GM18508 (cell line): ENCODE results near the gene HOXA13.

Experiments used
- ATAC-seq: cut with Tn5 transposase; IDR thresholded peaks from one replicate; pipeline ENCODE4 v1.9.1; 2021; ENCODE audit warnings: moderate number of reproducible peaks; ENCODE audit not compliant: insufficient read depth, unreplicated experiment

The HOXA13 gene

DNA sequence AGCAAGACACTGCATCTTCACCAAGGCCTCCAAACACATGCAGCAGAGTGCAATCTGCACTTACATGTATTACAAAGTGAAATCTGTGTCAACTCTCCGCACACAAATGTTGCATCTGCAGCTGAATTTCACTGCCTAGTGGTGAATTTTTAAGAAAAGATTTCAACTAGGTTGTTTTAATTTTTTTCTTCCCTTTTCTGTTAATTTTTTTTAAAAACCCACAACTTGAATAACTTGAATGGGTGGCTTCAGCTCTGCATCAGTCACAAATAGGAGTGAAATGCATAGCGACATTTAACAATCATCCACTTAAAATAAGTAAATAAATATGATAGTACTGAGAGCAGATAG is 5.9 kb downstream of the HOXA13 start:
- ATAC-seq: no peak

DNA sequence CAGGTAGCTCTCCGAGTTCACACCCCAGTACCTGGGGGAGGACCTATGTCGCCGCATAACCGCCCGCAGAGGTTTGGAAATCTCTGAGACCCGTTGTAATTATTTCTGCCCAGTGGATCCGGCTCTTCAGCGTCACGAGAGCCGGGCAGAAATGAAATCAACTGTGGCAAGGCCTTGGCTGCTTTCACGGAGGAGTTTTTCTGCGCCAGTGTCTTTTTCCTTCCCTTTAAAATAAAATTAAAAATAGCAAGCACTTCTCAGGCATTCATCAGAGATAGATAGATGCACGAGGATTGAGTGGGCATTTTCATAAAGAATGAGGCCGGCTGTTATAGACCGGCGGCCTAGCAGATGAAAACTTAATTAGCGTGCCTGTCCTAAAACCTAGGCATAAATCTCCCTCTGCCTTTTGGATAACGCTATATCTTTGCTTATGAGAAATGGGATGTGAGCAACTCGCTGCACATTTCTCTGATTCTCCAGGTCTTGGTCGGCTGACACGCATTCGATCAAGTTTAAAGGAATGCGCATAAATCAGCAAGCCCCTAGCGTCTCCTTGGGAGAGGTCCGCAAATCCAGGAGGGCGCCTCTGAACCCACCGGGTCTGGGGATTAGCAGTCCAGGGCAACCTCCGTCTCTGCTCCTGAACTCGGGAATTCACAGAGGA is 6.4 kb downstream of the HOXA13 start:
- no peak for ATAC-seq

DNA sequence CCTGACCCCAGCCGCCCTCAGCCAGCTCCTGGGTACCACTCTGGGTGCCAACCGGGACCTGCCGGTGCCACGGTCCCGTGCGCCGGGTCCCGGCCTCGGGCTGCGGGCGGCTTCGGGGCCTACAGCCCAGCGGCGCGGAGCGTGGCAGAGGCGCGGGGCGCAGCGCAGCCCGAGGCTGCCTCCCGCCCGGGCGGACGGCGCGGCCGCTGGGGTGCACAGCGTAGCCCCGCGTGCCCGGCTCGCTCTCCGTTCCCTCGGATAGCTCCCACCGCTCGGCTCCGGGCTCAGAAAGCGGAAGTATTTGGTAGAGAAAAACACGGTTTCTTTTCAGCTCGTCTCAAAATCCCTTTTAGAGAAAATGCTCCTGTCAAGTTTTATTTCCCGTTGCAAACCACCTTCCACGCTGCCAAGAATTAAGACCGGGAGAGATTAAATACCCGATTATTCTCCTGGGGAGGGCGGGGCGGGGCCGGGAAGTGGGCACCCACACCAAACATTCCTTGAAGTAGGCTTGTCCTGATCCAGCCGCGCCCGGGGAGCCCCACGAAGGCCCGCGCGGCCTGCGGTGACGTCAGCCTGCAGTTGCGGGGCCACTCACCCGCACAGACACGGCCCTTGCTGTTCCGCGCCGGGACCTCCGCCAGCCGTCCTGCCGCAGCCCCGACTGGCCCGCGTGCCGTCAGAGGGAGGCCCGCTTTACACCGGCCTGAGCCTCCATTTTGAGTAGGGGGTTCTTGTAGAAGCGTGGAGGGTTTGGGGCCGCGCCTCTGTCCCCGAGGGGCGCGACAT is 7.2 kb downstream of the HOXA13 start:
- no peak for ATAC-seq

DNA sequence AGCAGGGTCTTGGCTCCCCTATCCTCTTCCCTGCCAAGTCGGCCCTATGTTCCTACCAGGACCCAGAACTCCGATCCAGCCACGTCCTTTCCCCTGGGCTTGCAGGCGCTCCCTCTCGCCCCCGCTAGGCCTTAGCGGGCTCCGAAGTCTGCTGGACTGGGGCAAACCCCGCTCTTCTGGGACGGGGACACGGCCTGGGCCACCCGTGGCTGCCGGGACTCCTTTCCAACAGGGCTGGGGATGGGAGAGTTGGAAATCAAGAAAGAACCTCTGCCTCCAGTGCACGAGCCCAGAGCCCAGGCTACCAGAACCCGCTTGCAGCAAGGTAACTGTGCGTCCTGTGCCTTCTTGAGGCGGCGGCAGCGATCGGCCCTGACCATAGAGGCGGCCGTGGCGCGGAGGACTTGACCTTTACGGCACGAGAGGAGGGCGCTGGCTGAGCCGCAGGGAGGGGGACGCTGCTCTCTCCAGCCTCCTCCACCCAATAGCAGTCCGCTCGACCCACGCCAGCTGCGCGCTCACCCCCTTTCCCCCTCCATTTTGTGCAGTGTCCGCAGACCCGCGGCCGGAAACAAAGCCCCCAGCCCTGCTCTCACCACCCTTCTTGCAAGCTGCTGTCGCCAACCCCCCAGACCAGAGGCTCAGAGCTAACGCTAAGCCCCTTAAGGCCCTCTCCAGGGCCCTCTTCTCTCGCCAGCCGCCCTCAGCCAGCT is 7.9 kb downstream of the HOXA13 start:
- ATAC-seq: no peak

DNA sequence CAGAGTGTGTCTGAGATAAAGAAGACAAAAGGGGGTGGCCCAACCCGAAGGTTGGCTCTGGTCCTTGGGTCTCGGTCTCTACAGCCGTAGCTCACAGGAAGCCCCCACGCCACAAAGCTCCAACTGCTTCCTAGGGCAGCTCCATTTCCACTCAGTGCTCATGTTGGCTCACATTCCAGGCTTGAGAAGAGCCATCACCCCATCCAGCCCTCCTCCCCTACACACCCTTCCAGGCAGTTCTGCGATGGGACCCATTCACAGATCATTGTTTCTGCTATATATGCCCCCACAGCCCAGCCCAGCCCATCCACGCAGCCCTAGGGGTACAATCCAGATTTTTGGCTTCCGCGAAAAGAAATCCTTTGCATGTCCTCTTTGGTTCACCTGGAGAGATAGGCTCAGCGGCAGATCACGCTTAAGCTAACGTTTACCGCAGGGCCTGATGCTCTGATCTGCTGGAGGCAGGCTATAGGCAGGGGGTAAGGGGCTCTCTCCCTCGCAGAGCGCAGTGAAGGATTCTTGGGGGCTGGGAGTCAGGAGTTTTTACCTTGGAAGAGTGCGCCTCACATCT is 8.6 kb downstream of the HOXA13 start:
- ATAC-seq: no peak

DNA sequence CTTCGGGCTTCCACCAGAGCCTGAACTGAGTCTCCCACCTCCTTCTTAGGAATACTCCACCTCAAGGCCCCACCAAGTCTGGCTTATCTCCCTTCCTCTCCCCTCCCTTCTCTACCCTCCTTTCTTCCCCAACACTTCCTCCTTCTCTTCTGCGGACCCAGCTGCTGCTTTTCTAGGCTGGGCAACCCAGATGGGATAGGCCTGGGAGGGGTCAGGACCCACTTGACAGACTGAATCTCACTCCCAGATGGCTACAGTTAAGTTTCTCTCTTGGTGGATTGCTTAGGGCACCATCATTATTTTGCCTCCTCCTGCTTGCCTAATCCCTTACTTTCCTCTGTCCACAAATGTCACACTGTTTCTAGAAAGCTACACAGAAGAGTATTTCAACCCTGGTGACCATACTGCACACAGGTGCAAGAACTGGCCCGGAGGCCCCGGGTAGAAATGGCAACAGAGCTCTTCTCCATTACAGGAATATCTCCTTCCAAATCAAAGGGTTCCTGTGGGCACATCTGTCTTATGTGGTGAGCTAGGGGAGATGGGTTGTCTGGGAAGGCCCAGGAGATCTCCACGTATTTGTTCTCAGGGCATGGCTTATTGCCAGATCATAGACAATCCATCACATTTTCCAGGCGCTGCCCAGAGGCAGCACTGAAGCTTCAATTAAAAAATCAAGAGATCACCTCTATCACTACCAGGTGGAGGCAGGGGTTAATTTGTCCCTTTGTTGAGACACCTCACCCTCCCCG is 9.7 kb downstream of the HOXA13 start:
- ATAC-seq: no peak

DNA sequence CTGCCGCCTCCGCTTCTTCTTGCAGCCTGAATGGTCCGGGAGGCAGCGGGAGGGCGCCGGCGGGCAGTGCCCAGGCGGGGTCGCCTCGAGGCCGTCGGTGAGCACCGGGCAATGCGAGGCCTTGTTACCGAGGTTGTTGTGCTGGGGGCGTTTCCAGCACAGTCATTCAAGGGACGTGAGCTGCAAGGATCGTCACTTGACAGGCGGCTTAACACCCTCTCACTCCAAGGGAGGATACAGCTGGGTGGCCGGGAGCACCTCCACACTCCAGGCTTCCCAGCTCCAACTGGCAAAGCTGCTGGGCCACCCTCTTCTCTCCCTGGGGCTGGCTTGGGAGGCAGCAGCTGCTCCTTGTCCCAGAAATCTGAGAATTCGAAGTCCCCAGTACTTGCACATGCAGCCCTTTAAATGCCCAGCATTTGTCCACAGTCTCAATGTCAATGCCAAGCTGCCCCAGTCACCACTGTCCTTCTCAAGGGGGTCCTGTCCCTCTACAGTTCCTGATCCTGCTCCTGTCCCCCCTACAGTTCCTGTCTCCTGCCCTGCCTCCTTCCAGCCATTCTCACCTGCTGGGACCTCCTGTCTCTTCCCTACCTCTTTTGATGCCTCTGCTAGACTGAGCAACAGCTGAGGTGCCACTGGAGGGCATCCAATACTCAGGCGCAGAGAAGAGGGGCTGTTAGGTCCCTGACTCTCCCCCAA is 10.4 kb downstream of the HOXA13 start:
- no peak for ATAC-seq

DNA sequence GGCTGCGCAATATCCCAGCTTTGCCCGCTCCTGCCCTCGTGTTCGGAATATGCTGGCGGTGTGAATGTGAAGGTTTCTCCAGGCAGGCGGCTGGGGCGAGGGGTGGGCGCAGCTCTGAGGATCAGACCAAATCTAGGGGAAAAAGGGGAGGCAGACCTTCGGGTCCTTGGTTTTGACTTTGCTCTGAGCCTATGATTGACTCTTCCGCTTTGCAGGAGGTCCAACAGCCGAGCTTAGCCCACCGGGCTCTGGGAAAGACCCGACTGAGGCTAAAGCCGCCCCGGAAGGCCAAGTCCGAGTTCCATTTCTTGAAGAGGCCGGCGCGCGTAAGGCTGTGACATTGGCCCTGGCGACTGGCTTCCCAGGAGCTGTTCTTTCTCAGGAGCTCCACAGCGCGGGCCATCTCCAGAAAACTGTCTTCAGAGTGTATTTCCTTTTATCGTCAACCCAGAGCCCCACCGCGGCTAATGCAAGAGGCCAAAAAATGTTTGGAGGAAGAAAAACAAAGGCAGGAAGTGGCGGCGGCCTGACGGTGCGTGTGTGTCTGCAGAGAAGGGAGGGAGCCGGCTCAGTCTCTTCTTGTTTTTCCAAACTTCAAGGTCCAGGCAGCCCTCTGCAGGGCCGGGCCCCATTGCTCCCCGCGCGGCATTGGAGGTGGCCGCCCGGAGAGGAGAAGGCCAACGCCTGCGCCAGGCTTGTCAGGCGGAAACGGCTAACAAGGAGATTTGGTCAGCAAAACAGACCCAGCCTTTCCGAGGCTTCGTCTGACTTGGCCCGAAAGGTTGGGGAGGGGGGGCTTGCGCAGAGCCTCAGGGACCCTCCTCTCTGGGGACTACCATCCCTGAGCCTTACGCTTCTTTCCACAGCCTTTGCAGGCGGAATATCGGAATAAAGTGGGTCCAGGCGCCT is 11.3 kb downstream of the HOXA13 start:
- no peak for ATAC-seq

DNA sequence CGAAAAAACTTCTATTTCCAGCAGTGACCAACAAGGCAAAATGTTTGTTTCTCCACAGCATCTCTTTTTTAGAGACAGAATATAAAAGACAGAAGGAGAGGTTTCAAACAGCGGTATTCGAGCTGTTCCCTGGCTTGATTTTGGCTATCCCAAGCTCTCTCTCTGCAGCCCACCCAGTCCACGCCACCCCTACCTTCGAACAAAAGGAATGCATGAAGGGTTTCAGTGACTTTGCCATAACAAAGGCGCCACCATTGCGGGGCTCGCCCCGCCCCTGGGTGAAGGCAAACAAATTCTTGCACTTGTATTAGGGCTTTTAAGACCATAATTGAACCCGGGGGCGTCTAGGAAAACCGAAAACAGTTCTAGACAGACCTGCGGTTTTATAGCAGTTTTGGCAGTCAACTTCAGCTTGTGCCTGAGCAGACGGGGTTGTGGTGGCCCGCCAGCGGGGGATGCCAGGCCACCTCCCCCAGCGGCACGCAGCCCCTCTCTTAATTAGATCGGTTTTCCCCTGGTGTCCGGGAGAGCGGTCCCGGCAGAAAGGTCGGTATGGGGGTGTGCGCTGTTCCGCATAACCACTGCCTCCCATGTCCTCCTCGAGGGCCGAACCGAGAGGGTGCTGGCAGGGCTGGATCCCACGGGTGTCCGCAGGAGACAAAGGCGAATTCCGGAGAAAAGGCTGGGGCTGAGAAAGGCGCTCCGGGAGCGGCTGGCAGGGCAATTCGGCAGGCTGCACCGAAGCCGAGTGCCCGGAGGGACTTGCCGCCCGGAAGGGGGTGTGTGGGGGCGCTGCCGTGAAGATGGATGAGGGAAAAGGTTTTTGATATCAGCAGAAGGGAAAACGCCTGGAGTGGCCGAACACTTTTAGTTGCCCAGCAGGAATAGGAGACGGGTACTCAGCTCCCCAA is 12.2 kb downstream of the HOXA13 start:
- no peak for ATAC-seq

DNA sequence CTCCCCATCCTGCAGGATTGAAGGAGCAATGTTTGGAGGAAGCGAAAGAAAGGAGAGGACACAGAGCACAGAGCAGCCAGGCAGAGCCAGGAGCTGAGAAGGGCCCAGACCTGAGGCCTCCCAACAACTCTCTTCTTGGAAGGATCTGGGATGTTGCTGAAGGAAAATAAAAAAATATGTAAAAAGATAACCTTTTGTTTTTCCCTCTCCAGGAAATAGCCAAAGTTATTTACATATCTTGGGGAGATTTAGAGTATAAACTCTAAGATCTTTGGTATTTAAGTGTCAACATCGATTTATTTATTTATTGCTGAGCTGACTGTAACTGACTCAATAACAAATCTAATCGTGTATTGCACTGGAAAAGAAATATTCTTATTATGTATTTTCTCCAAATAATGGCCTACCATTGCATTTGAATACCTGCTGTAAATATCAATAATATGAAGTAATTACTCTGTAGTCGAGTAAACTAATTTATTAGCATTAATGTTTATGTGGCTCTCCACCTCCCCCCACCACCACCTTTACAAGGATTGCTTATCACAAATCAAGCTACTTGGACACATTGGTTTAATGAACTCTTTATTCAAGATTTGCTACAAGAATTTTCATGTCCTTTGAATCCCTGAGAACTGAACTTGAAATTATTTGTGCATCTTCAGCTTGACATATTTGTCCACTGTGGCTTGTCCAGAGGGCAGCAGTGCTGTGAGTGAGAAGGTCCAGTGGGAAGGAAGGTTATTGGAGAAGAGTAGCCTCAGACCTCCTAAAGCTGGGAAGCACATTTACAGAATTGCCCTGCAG is 13.0 kb downstream of the HOXA13 start:
- no peak for ATAC-seq

DNA sequence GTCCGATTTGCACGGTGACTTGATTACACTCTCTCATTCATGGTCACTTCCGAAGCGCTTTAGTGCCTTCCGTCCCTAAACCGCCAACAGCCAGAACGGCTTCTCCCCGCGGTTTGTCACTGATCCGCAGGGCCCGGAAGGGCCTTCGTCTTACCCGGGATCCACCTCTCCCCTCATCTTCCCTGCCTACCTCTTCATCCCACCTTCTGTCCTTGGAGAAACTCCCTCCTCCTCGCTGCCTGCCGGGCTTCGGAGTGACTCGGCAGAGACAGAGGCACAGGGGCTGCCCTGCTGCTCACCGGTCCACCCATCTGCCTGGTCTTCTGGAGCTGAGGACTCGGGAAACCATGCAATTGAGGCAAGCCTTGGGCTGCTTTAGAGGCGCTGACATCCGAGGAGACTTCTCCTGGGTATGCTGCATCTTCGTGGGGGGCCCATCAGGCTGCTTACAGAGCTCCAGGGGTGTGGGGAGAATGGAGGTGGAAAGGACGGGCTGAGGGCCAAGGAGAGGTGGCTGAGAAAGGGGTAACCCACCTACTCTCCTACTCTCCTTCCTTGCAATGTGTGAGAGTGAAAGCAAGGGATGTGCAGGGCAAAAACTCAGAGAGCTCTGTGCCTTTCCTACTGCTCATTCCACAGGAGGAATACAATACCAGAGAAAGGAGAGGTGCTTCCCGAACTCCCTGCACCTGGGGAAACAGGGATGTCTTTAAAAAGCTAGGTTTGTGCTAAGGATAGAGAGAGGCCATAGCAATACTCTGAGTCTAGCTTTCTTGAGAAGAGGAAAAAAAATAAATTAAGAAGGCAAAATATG is 13.8 kb downstream of the HOXA13 start:
- no peak for ATAC-seq

DNA sequence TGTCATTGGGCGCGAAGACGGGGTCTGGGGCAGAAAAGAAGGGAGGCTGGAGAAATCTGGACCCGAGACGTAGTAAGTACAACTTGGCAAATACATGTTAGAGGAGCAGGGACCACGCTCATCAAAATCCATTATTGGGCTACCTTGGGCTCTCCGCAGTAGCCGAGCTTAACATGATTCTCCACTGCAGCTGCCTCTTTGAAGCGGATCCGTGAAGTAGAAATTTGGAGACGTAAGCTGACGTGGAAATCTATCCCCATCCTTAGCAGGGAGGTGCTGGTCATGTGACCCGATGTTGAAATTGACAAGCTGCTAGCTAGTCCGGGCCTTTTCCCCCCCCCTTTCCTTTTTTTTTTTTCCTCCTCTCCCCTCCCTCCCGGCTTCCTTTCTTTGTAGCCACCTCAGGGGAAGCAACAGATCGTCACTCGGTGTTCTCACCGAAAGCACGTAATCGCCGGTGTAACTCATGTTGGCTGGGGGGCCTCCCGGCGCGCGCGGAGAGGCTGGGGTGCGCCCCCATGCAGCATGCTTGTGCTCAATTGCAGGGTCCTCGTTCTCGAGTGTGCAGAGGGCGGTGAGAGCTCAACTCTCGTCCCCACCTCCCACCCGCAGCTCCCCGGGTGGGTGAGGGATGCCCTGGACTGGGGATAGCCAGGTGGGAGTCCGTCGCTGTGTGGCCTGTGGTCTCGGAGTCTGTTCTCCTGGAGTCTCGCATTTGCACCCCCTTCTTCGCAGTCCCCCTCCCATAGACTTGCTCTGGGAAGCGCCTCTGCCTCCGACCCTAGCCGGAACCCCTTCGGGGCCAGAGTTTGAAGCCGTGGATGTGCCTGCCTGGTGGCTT is 14.7 kb downstream of the HOXA13 start, which contains the start of gene HOXA11:
Gene HOXA11, minus strand, starts transcription at position 220 of the 841 bp plus-strand sequence. Its CDS starts 88 bp downstream, at position 132.
- no peak for ATAC-seq

DNA sequence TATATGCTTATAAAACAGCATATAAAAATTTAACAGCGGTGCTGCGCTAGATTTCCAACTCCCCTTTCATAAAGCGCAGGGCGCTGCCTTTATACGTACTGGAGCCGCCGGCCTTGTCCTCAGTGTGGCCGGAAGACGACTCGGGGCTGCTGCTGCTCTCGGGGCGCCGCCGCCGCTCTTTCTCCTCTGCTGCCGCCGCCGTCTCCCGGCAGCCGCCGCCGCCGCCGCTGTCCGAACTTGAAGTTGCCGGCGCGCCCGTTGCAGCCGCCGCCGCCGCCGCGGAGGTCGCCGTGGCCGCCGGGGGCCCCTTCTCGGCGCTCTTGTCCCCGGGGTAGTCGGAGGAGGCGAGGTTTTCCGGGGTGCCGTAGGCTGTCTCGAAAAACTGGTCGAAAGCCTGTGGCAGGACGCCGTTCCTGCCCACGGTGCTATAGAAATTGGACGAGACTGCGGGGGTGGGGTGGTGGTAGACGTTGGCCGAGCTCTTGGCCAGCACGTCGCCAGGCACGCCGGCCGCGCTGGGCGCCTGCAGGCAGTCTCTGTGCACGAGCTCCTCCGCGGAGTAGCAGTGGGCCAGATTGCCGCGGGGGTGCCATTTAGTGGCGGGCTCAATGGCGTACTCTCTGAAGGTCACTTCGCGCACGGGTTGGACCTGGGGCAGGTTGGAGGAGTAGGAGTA is 15.4 kb downstream of the HOXA13 start:
- ATAC-seq: no peak

DNA sequence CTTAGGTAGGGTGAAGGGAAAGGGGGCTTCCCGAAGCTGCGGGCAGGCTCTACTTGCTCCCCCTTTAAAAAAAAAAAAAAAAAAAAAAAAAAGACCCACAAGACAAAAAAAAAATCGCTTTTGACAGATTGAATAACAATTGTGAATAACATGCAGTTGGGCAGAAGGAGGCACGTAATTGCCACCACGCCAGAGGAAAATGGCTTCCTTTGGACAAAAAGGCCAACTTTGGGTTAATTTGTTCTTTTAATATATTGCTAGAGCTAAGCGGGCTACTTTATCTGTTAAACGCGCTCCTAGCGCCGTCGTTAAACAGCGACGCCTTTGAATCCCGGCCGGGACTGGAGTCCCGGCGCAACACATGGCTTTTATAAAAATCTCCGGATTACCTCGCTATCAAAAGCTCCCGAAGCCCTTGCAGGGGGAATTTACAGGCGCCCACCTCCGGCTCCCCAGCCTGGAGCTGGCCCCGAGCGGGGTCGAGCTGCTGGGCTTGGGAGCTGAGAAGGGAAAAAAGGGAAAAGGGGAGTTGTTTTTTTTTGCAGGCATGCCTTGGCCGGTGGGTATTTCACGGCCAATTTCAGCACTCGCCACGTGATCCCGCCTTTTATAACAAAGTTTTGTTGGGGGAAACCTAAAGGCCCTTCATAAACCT is 16.1 kb downstream of the HOXA13 start:
- ATAC-seq: no peak
